SU-DHL-6 (cell line): ENCODE results near the gene RPL28.

Experiments
- H2AFZ ChIP-seq: fragments of 200-600 bp; sonication (generic); 2 replicates; pipeline ENCODE4 v1.6.1; 2014; ENCODE audit warnings: low read depth, mild to moderate bottlenecking, moderate library complexity, mixed read lengths, antibody characterized with exemption, low read length; ENCODE audit not compliant: severe bottlenecking
- H3F3A ChIP-seq: fragments of 200-600 bp; shearing (Covaris generic); 2 replicates; pipeline ENCODE4 v1.6.0; 2016; ENCODE audit warnings: antibody characterized with exemption, mild to moderate bottlenecking; ENCODE audit not compliant: insufficient read depth
- H3K27ac ChIP-seq: fragments of 200-600 bp; sonication (generic); 2 replicates; pipeline ENCODE4 v1.5.1; 2016; ENCODE audit warnings: low read depth, mild to moderate bottlenecking, low read length, moderate library complexity, mixed read lengths
- H3K27me3 ChIP-seq: fragments of 200-600 bp; sonication (generic), shearing (Covaris generic); 2 replicates; pipeline ENCODE4 v1.6.0; 2014; ENCODE audit warnings: mild to moderate bottlenecking, low read length
- H3K36me3 ChIP-seq: fragments of 200-600 bp; sonication (generic); 2 replicates; pipeline ENCODE4 v1.6.1; 2014; ENCODE audit warnings: mild to moderate bottlenecking, low read length, mixed read lengths
- H3K4me2 ChIP-seq: fragments of 300-600, 200-600 bp; shearing (Covaris generic), sonication (generic); 2 replicates; pipeline ENCODE4 v1.6.0; 2014; ENCODE audit warnings: low read length, low read depth, mild to moderate bottlenecking; ENCODE audit not compliant: poor library complexity, severe bottlenecking
- H3K4me3 ChIP-seq: fragments of 200-600 bp; sonication (generic); 2 replicates; pipeline ENCODE4 v1.5.1; 2014; ENCODE audit warnings: antibody characterized with exemption, low read length, mild to moderate bottlenecking, mixed read lengths; ENCODE audit not compliant: insufficient read depth, poor library complexity, severe bottlenecking
- H3K79me2 ChIP-seq: fragments of 200-600 bp; sonication (generic); 2 replicates; pipeline ENCODE4 v1.6.1; 2014; ENCODE audit warnings: mild to moderate bottlenecking, low read length, moderate library complexity; ENCODE audit not compliant: insufficient read depth
- H3K9ac ChIP-seq: fragments of 200-600 bp; sonication (generic); 2 replicates; pipeline ENCODE4 v1.7.0; 2014; ENCODE audit warnings: mild to moderate bottlenecking, low read length
- H3K9me2 ChIP-seq: fragments of 200-600 bp; sonication (generic); replicated peaks from 2 replicates; pipeline ENCODE4 v1.6.1; 2014; ENCODE audit warnings: low read length; ENCODE audit not compliant: insufficient read depth
- H3K9me3 ChIP-seq: fragments of 200-600 bp; sonication (generic); 2 replicates; pipeline ENCODE4 v1.6.1; 2014; ENCODE audit warnings: low read length, mixed read lengths; ENCODE audit not compliant: insufficient read depth
- H4K20me1 ChIP-seq: fragments of 200-600 bp; sonication (generic); 2 replicates; pipeline ENCODE4 v1.6.1; 2014; ENCODE audit warnings: low read depth, mild to moderate bottlenecking, antibody characterized with exemption, low read length, moderate library complexity, mixed read lengths
- CTCF ChIP-seq: fragments of 200-600 bp; sonication (generic); IDR thresholded peaks from one replicate; pipeline ENCODE4 v1.5.1; 2017; ENCODE audit warnings: antibody characterized with exemption, mild to moderate bottlenecking, low read length, moderate library complexity; ENCODE audit not compliant: insufficient read depth, poor library complexity, severe bottlenecking
- EZH2phosphoT487 ChIP-seq: fragments of 200-600 bp; sonication (generic), shearing (Covaris generic); conservative IDR thresholded peaks from 2 replicates; pipeline ENCODE4 v1.6.1; 2018; ENCODE audit warnings: mild to moderate bottlenecking, antibody characterized with exemption, low read length, moderate library complexity, mixed read lengths

Gene RPL28

GRCh38 chr19:55340784-55341147 lies 45.0 kb upstream of the RPL28 start:
- Histone ChIP-seq H3K4me2 (peak overlapping the region; percentile 97), H3K4me3 (peak overlapping the region; percentile 87), H3K36me3 (no peaks in the 10 kb centered on the region), H3K9me3 (no peaks in the 10 kb centered on the region), H3K9ac (peak overlapping the region; percentile 88), H3K27ac (peak overlapping the region; percentile 65; the same call in 1 of the 2 replicates), H2AFZ (no peak overlapping the region), H3K27me3 (no peaks in the 10 kb centered on the region), H3K79me2 (0 out of 2 replicates have a peak, but pooled peaks cover 8% of the 10 kb centered on the region), H3F3A (no peaks in the 10 kb centered on the region), H3K9me2 (no peaks in the 10 kb centered on the region), H4K20me1 (no peaks in the 10 kb centered on the region)
- TF ChIP-seq EZH2phosphoT487 (no peak), CTCF (peak; percentile 32)

- no peaks in the 10 kb centered on the region for H3K36me3 ChIP-seq
- H3K9ac ChIP-seq, result peak overlapping the region; percentile 88
- peak overlapping the region; percentile 65; the same call in 1 of the 2 replicates for H3K27ac ChIP-seq
- no peaks in the 10 kb centered on the region for H3K27me3 ChIP-seq
- H3F3A ChIP-seq, result no peaks in the 10 kb centered on the region
- H3K4me2 ChIP-seq, result peak overlapping the region; percentile 97
- H3K79me2 ChIP-seq, result 0 out of 2 replicates have a peak, but pooled peaks cover 8% of the 10 kb centered on the region
- no peak overlapping the region for H2AFZ ChIP-seq
- H3K4me3 ChIP-seq, result peak overlapping the region; percentile 87
- no peaks in the 10 kb centered on the region for H4K20me1 ChIP-seq
- no peaks in the 10 kb centered on the region for H3K9me3 ChIP-seq
- no peaks in the 10 kb centered on the region for H3K9me2 ChIP-seq
- TF ChIP-seq EZH2phosphoT487, result no peak
- no peak for TF ChIP-seq CTCF
Measured at GRCh38 chr19:55341171-55341588, 44.6 kb upstream of the RPL28 start.

- H3K27me3 ChIP-seq, result no peaks in the 10 kb centered on the region
- H3K9ac ChIP-seq, result peak overlapping the region; percentile 88
- H2AFZ ChIP-seq, result no peak overlapping the region
- no peak for TF ChIP-seq CTCF
- no peak for TF ChIP-seq EZH2phosphoT487
- no peaks in the 10 kb centered on the region for H3K9me2 ChIP-seq
- H3K79me2 ChIP-seq, result 0 out of 2 replicates have a peak, but pooled peaks cover 8% of the 10 kb centered on the region
- H3K4me2 ChIP-seq, result peak overlapping the region; percentile 97
- H3F3A ChIP-seq, result no peaks in the 10 kb centered on the region
- H4K20me1 ChIP-seq, result no peaks in the 10 kb centered on the region
- peak overlapping the region; percentile 87 for H3K4me3 ChIP-seq
- no peaks in the 10 kb centered on the region for H3K9me3 ChIP-seq
- H3K36me3 ChIP-seq, result no peaks in the 10 kb centered on the region
- no peak overlapping the region for H3K27ac ChIP-seq
Measured at GRCh38 chr19:55341595-55342531, 43.9 kb upstream of the RPL28 start.
